HG03442 (cell line): ENCODE data around the gene GAL.

Experiments
- ATAC-seq: cut with Tn5 transposase; IDR thresholded peaks from one replicate; pipeline ENCODE4 v1.9.1; 2021; ENCODE audit warnings: mild to moderate bottlenecking, moderate library complexity; ENCODE audit not compliant: unreplicated experiment

GAL gene

GRCh38 chr11:68658661-68659060 lies 25.7 kb upstream of the GAL start:
- no peak for ATAC-seq

DNA sequence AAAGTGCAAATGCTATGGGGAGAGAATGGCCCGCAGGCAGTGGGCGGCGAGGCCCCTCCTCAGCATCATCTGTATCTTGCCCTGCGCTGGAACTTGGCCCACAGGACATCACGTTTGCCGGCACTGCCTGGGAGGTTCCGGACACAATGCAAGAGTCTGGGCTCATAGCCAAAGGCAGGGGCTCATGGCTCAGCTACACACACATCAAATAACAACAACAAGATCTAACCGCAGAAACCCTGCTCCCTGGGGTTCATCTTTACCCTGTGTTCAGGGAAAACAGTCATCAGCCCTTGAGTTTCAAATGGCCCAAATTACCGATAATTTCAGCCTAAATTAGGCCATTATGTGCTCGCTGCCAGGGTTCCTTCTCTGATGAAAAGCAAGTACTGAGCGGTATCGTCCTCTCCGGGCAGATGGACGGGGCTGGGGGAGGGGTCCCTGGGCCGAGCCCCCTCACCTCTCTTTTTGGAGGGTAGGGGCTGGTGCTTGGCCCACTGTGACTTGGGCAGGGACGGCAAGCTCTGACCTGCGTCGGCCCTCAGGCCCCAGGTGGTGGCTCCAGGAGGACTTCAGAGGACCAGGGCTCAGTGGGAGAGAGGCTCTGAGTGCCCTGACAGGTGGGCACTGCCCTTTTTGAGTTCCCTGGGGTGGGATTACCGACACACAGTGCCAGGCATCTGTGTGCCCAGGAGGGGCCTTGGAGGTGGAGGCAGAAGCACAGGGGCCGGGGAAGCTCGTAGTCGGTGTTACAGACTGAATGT lies 25.0 kb upstream of the GAL start:
- no peak for ATAC-seq

DNA sequence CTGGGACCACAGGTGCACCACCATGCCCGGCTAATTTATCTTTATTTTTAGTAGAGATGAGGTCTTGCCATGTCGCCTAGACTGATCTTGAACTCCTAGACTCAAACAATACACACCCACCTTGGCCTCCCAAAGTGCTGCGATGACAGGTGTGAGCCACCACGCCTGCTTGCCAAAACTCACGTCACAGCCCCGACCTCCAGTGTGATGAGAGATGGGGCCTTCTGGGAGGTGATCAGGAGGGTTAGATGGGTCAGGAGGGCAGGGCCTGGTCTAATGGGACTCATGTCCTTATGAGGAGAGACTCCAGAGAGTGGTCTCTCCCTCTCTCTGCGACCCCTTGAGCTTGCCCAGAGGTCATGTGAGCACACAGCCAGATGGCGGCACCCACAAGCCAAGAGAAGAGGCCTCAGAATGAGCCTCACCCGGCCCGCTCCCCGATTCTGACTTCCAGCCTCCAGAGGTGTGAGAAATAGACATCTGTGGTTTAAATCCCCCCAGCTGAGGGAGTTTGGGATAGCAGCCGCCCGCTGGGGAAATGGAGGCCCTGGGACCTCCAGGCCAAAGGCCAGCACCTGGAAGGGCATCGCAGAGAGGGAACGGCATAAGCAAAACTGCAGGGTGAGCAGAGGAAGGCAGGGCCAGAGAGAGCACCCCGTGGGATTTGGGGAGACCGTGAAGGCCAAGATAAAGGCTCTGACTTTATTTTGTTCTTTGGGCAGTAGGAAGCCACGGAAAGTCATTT lies 24.1 kb upstream of the GAL start:
- ATAC-seq = no peak

DNA sequence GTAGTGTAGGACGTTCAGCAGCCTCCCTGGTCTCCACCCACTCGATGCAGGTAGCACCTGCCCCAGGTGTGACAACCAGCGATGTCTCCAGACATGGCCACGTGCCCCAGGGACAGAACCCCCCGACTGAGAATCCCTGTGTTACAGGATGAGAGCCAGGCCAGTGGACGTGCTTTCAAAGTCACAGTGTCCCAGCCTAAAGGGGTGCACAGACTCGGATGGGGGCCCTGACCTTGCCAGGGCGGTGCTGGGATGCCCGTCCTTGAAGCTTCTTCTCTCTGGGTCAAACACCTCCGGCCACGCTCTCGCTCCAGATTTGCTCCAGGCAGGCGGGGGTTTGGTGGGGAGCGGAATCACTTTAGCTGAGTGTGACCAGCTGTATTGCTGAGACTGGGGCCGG lies 23.3 kb upstream of the GAL start:
- no peak for ATAC-seq

- ATAC-seq = no peak
These were observed 22.4 kb upstream of the GAL start for GRCh38 chr11:68661697-68662603.

- no peak for ATAC-seq
These were observed 20.8 kb upstream of the GAL start for GRCh38 chr11:68663482-68664010.

DNA sequence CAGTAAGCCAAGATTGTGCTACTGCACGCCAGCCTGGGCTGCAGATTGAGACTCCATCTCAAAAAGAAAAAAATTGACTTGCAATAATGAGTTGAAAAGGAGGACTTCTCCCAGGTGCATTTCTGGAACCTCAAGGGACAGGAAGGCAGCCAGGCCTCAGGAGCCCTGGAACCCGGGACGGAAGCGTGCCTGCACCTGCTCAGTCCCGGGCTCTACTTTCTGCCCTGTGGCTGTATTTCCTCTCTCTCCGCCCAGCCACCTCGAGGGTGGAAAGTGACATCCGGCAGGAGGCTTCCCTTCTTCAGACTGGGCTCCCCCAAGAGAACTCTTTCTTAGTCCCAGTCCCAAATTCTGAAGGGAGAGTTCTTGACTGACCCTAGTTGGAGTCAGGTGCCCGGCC lies 20.2 kb upstream of the GAL start:
- no peak for ATAC-seq

GRCh38 chr11:68664906-68665305 lies 19.4 kb upstream of the GAL start:
- ATAC-seq = no peak

- ATAC-seq = no peak
These were observed 18.9 kb upstream of the GAL start for GRCh38 chr11:68665436-68665835.

GRCh38 chr11:68666849-68667248 lies 17.5 kb upstream of the GAL start:
- ATAC-seq = no peak

DNA sequence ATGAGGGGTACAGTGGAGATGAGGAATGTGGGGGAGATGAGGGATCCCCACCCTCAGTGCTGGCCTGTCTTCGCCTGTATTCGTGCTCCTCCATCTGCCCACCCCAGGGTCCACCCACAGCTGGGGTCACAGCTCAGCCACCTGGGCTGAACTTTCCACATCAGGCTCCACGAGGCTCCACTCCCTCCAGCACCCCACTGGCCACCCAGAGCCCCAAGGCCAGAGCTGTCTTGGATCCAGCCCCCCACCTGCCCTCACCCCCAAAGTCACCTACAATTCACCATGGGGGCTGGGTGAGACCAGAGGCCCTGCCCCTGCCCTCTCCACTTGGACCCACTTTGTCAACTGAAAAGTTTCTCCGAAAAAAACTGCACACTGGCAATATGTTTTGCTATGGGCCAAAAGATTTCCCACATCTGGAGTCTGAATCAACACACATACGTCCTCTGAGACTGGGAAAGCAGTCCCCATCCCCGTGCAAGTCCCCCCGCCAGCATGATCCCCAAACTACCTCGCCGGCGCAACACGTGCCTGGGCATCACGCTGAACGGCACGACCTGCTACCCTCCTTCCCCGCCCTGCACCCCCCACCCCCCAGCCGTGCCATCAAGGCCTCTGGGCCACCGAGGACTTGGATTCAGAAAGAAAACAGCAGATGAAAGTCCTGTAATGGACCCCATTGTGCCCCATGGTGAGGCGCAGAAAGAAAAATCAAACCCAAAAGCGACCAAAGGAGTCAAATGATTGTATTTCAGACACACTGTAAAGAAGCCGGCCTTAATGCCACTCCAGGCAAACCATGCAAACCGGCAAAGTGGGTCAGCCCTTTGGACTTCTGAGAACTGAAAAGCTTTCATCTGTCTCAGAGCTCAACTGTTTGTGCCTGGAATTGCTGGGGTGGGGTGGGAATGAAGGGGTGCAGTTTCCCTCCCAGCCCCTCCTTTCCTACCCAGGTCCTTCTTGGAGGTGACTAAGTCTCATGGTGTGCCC lies 16.5 kb upstream of the GAL start:
- no peak for ATAC-seq

- no peak for ATAC-seq
These were observed 14.8 kb upstream of the GAL start for GRCh38 chr11:68669301-68670090.

- ATAC-seq = no peak
These were observed 13.9 kb upstream of the GAL start for GRCh38 chr11:68670208-68670992.

DNA sequence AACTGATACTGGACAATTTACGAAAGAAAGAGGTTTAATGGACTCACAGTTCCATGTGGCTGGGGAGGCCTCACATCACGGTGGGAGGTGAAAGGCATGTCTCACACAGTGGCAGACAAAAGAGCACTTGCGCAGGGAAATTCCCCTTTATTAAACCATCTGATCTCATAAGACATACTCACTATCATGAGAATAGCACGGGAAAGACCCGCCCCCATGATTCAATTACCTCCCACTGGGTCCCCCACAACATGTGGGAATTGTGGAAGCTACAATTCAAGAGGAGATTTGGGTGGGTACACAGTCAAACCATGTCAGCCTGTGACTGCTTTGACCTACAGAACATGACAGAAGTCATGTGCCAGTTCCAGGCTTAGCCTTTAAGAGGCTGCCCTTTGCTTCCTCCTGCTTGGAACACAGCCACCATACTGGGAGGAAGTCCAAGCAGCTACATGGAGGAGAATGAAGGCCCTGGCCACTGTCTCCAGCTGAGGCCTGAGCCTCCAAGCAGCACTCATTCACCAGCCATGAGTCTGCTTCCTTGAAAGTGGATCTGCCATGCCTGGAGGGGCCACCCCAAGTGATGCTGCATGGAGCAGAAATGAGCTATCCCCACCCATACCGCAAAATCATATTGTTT lies 10.9 kb upstream of the GAL start:
- ATAC-seq = no peak

DNA sequence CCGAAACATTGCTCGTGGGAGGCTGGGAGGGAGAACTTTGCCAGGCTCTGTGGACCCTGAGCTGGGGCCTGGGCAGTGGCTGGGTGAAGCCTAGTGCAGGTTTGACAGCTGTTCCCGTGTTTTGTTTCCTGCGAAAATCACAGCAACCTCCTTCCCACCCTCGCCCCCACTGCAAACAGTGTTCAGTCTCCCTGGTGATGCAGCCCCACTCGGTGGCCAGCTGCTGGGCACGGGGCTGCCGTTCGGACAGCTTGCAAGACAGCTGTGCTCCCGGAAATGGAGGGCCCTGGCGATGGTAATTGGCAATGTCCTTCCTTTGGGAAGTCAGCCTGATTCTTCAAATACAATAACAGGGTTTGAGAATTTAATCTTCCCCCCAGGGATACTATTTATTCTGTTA lies 10.4 kb upstream of the GAL start:
- ATAC-seq = no peak

DNA sequence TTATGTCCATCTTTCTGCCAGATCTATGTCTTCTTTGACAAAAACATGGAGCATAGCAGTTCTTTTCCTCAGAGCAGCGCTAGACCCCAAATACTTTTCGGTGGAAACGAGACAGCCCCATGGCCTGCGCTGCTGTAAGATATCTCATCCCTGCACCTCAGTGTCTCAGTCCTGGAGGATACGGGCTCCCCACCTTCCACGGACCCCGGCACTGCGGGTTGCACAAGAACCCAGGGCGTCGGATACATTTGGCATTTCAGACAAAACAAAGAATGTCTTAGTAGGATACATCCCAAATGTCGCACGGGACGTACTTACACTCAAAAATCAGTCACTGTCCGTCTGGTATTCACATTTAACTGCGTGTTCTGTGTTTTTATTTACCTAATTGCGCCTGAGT lies 9.9 kb upstream of the GAL start:
- ATAC-seq = no peak

DNA sequence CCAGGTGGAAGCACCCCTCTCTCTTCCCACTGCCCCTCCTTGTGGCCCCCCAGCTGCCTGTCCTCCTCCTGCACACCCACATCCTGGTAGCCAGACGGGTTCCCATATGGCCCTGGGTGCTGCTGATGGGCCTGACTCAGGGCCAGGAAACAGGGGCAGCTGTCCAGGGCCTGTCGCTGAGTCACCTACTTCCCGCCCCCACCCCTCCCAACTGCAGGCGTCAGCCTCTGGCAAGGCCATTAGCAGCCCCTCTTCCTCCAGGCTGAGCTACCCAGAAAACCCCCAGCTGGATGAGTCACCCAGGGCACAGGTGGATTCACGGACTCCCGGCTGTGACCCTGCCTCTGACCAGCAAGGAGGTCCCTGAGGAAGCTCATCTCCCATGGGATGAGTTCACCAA lies 6.9 kb upstream of the GAL start:
- ATAC-seq = no peak

DNA sequence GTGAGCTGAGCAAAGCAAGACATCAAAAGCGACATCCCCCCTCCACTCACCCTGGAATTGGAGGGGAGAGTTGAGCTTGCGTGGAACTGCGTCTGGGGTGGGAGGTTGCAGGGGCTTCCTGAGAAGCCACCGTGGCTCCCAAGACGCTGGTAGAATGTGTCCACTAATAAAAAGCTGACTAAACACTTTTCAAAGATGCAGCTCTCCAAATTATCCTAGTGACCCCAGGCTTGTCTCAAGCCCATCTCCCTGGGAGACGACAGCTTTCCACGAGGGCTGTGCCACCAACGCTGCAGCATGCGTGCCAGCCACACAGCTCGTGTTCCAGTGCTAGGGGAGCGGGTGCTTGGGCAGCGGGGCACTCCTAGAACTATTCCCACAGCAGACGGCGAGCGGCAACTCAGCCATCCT lies 6.3 kb upstream of the GAL start:
- no peak for ATAC-seq
